Cardiac ventricle fibroblast (primary cell): ENCODE data around the gene GADD45G. TPM values are rescaled to one million over a fixed set of nuclear protein-coding genes. Genes with fewer than 3 reads are reported as not detected.

ENCODE experiments used
- total RNA-seq: library from RNA; depleted of rRNA; stranded (reverse); fragments of >200 nt; gene quantifications from 2 replicates; pipeline ENCODE4 v1.2.3, GENCODE V29; 2015

Gene GADD45G
- total RNA-seq: 0.64 and 1.6 TPM in 2 replicates

GRCh38 chr9:89604729-89605464, at the start of gene GADD45G:
Gene GADD45G, plus strand, starts transcription at chr9:89605012. Its CDS starts 110 bp downstream, at chr9:89605122.

Other genes with a start within 250 kb of the GADD45G start
- 0.10 and 0.62 TPM in 2 replicates for gene SEMA4D, start 106.9 kb upstream of the GADD45G start, total RNA-seq